Neural cell (in vitro differentiated cells): Measurements from ENCODE around the gene FHOD3. TPM values are rescaled to one million over a fixed set of nuclear protein-coding genes. Genes with fewer than 3 reads are reported as not detected.
"Not testable (repeated sequence)": the region's sequence is repeated elsewhere in the genome, so short reads cannot be mapped to it uniquely, and the experiment has no call there.

Experiments used
- H2AFZ ChIP-seq: fragments of 200-600, 300-800 bp; sonication (generic), shearing (Covaris generic); 2 replicates; pipeline ENCODE4 v1.6.0; 2014; ENCODE audit warnings: low read depth, mild to moderate bottlenecking, antibody characterized with exemption, low read length, moderate library complexity
- H3F3A ChIP-seq: fragments of 200-600 bp; shearing (Covaris generic); 2 replicates; pipeline ENCODE4 v1.6.1; 2016; ENCODE audit warnings: mild to moderate bottlenecking, moderate library complexity, mixed read lengths, antibody characterized with exemption, low read length; ENCODE audit not compliant: insufficient read depth, poor library complexity, severe bottlenecking
- H3K27ac ChIP-seq: fragments of 200-600, 300-800 bp; sonication (generic), shearing (Covaris generic); 2 replicates; pipeline ENCODE4 v1.5.1; 2014; ENCODE audit warnings: mild to moderate bottlenecking, low read length, moderate library complexity
- H3K27me3 ChIP-seq: fragments of 300-800, 200-600 bp; sonication (generic), shearing (Covaris generic); 2 replicates; pipeline ENCODE4 v1.6.0; 2014; ENCODE audit warnings: mild to moderate bottlenecking, low read depth, low read length, moderate library complexity; ENCODE audit not compliant: insufficient read depth
- H3K36me3 ChIP-seq: fragments of 300-800, 200-600 bp; sonication (generic), shearing (Covaris generic); 2 replicates; pipeline ENCODE4 v1.5.1; 2014; ENCODE audit warnings: mild to moderate bottlenecking, antibody characterized with exemption, low read length, moderate library complexity; ENCODE audit not compliant: insufficient read depth
- H3K4me2 ChIP-seq: fragments of 300-800, 200-600 bp; sonication (generic), shearing (Covaris generic); 2 replicates; pipeline ENCODE4 v1.6.0; 2014; ENCODE audit warnings: mild to moderate bottlenecking, low read length
- H3K4me3 ChIP-seq: fragments of 300-800, 200-600 bp; sonication (generic), shearing (Covaris generic); 2 replicates; pipeline ENCODE4 v1.5.1; 2014; ENCODE audit warnings: mild to moderate bottlenecking, low read length, moderate library complexity
- H3K79me2 ChIP-seq: fragments of 200-600 bp; shearing (Covaris generic); replicated peaks from 2 replicates; pipeline ENCODE4 v1.6.0; 2014; ENCODE audit warnings: mild to moderate bottlenecking, low read length, moderate library complexity; ENCODE audit not compliant: insufficient read depth
- H3K9ac ChIP-seq: fragments of 300-800, 200-600 bp; sonication (generic), shearing (Covaris generic); 2 replicates; pipeline ENCODE4 v1.6.1; 2016; ENCODE audit warnings: mild to moderate bottlenecking, low read length, mixed read lengths
- H3K9me2 ChIP-seq: fragments of 200-600 bp; shearing (Covaris generic); 2 replicates; pipeline ENCODE4 v1.6.1; 2016; ENCODE audit warnings: mild to moderate bottlenecking, low read length, mixed read lengths; ENCODE audit not compliant: insufficient read depth
- H3K9me3 ChIP-seq: fragments of 200-600, 300-800 bp; sonication (generic), shearing (Covaris generic); 2 replicates; pipeline ENCODE4 v1.6.1; 2016; ENCODE audit warnings: mild to moderate bottlenecking, mixed run types, low read length, moderate library complexity, mixed read lengths
- H4K20me1 ChIP-seq: fragments of 200-600 bp; shearing (Covaris generic); 2 replicates; pipeline ENCODE4 v1.6.1; 2016; ENCODE audit warnings: mild to moderate bottlenecking, mixed run types; ENCODE audit not compliant: insufficient read depth
- EP300 ChIP-seq: fragments of 450-650 bp; conservative IDR thresholded peaks from 2 replicates; pipeline ENCODE4 v1.6.1; 2014; ENCODE audit warnings: antibody characterized with exemption, mild to moderate bottlenecking, moderate library complexity; ENCODE audit not compliant: poor library complexity, severe bottlenecking
- EZH2 ChIP-seq: fragments of 200-600, 300-800 bp; shearing (Covaris generic), sonication (generic); IDR thresholded peaks from 2 replicates; pipeline ENCODE4 v1.6.1; 2014; ENCODE audit warnings: antibody characterized with exemption, low read length, borderline replicate concordance, mild to moderate bottlenecking; ENCODE audit not compliant: insufficient read depth, poor library complexity, severe bottlenecking
- MXI1 ChIP-seq: fragments of 450-650 bp; conservative IDR thresholded peaks from 2 replicates; pipeline ENCODE4 v1.6.1; 2014; ENCODE audit warnings: antibody characterized with exemption, mild to moderate bottlenecking; ENCODE audit not compliant: poor library complexity, severe bottlenecking
- POLR2AphosphoS5 ChIP-seq: IDR thresholded peaks from 2 replicates; pipeline ENCODE4 v1.6.1; 2012
- RAD21 ChIP-seq: fragments of 450-650 bp; conservative IDR thresholded peaks from 2 replicates; pipeline ENCODE4 v1.6.1; 2014; ENCODE audit warnings: antibody characterized with exemption, mild to moderate bottlenecking, moderate library complexity
- SMC3 ChIP-seq: fragments of 450-650 bp; conservative IDR thresholded peaks from 2 replicates; pipeline ENCODE4 v1.6.1; 2014; ENCODE audit warnings: antibody characterized with exemption, mild to moderate bottlenecking, moderate library complexity; ENCODE audit not compliant: poor library complexity
- TAF1 ChIP-seq: IDR thresholded peaks from 2 replicates; pipeline ENCODE4 v1.6.1; 2012; ENCODE audit warnings: low read depth
- polyA plus RNA-seq: library from polyadenylated mRNA; depleted of rRNA; stranded (reverse); fragments of >200 nt; gene quantifications from 2 replicates; pipeline ENCODE4 v1.2.3, GENCODE V29; 2014
- TF ChIP-seq, protein P1 (sequence below): IDR thresholded peaks from 2 replicates; pipeline ENCODE4 v1.6.1; 2012; ENCODE audit warnings: borderline replicate concordance
- TF ChIP-seq, protein P2 (sequence below): fragments of 450-650 bp; IDR thresholded peaks from 2 replicates; pipeline ENCODE4 v1.5.1; 2014; ENCODE audit warnings: antibody characterized with exemption, mild to moderate bottlenecking, moderate library complexity; ENCODE audit not compliant: poor library complexity, severe bottlenecking

Gene FHOD3
- polyA plus RNA-seq, 1 donor from 2014 or later = 19.4 TPM

DNA sequence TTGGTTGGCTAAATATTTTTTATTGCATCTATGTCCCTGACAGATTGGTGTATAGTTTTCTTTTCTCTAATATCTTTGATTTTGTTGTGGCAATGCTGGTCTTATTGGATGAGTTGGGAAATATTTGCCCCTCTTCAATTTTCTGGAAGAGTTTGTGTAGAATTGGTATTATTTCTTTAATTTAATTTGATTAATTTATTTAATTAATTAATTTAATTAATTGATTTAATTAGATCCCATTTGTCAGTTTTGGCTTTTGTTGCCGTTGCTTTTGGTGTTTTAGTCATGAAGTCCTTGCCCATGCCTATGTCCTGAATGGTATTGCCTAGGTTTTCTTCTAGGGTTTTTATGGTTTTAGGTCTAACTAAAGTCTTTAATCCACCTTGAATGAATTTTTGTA, 253.8 kb downstream of the FHOD3 start:
- H3K36me3 ChIP-seq, H3K9me3 ChIP-seq, H3K9me2 ChIP-seq, H3F3A ChIP-seq, H3K4me3 ChIP-seq, H3K27ac ChIP-seq, H3K9ac ChIP-seq, H2AFZ ChIP-seq, H3K27me3 ChIP-seq, H4K20me1 ChIP-seq, H3K79me2 ChIP-seq, H3K4me2 ChIP-seq: not testable (repeated sequence)

DNA sequence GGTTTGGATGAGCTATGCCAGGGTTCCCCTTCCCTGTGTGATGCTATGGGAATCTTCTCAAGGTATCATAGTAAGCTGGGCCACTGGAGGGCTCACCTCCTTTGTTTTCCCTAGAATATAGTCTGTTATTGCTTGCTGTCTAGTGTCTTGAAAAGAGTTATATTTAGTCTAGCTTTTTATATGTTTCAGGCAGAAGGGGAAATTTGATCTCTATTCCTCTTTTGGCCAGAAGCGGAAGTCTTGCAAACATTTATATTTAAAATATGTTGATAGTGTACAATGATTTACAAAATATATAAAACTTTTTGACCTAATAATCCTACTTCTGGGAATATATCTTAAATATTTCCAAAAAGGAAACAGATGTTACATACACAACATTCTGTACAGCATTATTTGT, 260.7 kb downstream of the FHOD3 start:
- no peak overlapping the region for H3K4me2 ChIP-seq
- no peaks in the 10 kb centered on the region for H3F3A ChIP-seq
- no peaks in the 10 kb centered on the region for H3K9me2 ChIP-seq
- no peaks in the 10 kb centered on the region for H4K20me1 ChIP-seq
- TF ChIP-seq RAD21 = no peak
- no peak for TF ChIP-seq EZH2
- TF ChIP-seq, protein P1, sequence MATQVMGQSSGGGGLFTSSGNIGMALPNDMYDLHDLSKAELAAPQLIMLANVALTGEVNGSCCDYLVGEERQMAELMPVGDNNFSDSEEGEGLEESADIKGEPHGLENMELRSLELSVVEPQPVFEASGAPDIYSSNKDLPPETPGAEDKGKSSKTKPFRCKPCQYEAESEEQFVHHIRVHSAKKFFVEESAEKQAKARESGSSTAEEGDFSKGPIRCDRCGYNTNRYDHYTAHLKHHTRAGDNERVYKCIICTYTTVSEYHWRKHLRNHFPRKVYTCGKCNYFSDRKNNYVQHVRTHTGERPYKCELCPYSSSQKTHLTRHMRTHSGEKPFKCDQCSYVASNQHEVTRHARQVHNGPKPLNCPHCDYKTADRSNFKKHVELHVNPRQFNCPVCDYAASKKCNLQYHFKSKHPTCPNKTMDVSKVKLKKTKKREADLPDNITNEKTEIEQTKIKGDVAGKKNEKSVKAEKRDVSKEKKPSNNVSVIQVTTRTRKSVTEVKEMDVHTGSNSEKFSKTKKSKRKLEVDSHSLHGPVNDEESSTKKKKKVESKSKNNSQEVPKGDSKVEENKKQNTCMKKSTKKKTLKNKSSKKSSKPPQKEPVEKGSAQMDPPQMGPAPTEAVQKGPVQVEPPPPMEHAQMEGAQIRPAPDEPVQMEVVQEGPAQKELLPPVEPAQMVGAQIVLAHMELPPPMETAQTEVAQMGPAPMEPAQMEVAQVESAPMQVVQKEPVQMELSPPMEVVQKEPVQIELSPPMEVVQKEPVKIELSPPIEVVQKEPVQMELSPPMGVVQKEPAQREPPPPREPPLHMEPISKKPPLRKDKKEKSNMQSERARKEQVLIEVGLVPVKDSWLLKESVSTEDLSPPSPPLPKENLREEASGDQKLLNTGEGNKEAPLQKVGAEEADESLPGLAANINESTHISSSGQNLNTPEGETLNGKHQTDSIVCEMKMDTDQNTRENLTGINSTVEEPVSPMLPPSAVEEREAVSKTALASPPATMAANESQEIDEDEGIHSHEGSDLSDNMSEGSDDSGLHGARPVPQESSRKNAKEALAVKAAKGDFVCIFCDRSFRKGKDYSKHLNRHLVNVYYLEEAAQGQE = no peak
- no peak for TF ChIP-seq SMC3
- TF ChIP-seq MXI1 = no peak
- no peaks in the 10 kb centered on the region for H3K36me3 ChIP-seq
- H2AFZ ChIP-seq = no peak overlapping the region
- H3K79me2 ChIP-seq = no peaks in the 10 kb centered on the region
- no peaks in the 10 kb centered on the region for H3K27me3 ChIP-seq
- no peak overlapping the region for H3K4me3 ChIP-seq
- H3K9me3 ChIP-seq = no peaks in the 10 kb centered on the region
- no peak overlapping the region for H3K27ac ChIP-seq
- no peak overlapping the region for H3K9ac ChIP-seq

DNA sequence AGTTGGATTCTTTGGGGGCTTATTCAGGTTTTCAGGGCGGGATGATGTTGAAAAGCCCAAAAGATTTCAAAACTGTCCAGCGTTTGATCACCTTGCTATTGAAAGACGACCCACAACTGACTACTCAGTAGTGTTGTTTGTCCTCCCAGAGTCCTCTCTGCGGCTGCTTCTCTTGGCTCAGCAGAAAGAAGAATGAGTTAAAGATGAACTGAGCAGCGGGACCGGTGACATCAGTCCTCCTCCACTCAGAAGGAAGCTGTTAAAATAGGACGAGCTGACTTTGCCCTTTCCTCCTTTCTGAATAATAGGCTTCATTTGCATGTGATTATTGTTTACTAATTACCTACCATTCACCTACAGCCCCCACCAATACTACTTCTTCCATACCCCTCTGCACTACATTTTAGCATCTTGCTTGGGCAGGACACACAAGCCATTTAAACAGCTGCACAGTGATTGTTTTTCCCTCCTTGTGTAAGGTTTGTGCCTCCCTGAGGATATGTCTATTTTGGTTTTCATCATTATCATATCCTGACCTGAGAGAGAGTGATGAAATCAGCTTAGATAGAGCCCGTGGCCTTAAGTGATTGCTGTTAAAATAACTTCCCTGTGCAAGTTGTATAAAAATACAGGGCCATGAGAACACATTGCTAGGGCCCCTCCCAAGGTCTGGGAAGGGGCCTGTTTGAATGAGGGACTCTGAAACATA, 261.8 kb downstream of the FHOD3 start:
- Histone ChIP-seq H3K9me2 (no peaks in the 10 kb centered on the region), H3K27ac (no peak overlapping the region), H4K20me1 (no peaks in the 10 kb centered on the region), H3K4me3 (no peak overlapping the region), H3K36me3 (no peaks in the 10 kb centered on the region), H3K27me3 (no peaks in the 10 kb centered on the region), H2AFZ (no peak overlapping the region), H3F3A (no peaks in the 10 kb centered on the region), H3K79me2 (no peaks in the 10 kb centered on the region), H3K9me3 (no peaks in the 10 kb centered on the region), H3K9ac (no peak overlapping the region), H3K4me2 (no peak overlapping the region)
- no peak for TF ChIP-seq POLR2AphosphoS5
- no peak for TF ChIP-seq EZH2
- TF ChIP-seq SMC3 = no peak
- no peak for TF ChIP-seq EP300
- TF ChIP-seq, protein P1 = no peak
- TF ChIP-seq, protein P2, sequence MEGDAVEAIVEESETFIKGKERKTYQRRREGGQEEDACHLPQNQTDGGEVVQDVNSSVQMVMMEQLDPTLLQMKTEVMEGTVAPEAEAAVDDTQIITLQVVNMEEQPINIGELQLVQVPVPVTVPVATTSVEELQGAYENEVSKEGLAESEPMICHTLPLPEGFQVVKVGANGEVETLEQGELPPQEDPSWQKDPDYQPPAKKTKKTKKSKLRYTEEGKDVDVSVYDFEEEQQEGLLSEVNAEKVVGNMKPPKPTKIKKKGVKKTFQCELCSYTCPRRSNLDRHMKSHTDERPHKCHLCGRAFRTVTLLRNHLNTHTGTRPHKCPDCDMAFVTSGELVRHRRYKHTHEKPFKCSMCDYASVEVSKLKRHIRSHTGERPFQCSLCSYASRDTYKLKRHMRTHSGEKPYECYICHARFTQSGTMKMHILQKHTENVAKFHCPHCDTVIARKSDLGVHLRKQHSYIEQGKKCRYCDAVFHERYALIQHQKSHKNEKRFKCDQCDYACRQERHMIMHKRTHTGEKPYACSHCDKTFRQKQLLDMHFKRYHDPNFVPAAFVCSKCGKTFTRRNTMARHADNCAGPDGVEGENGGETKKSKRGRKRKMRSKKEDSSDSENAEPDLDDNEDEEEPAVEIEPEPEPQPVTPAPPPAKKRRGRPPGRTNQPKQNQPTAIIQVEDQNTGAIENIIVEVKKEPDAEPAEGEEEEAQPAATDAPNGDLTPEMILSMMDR = no peak
- TF ChIP-seq RAD21 = no peak
- no peak for TF ChIP-seq TAF1
- no peak for TF ChIP-seq MXI1
